ENCODE measurements around the gene LMTK3.
"Not testable (repeated sequence)": the region's sequence is repeated elsewhere in the genome, so short reads cannot be mapped to it uniquely, and the experiment has no call there.

The LMTK3 gene

DNA sequence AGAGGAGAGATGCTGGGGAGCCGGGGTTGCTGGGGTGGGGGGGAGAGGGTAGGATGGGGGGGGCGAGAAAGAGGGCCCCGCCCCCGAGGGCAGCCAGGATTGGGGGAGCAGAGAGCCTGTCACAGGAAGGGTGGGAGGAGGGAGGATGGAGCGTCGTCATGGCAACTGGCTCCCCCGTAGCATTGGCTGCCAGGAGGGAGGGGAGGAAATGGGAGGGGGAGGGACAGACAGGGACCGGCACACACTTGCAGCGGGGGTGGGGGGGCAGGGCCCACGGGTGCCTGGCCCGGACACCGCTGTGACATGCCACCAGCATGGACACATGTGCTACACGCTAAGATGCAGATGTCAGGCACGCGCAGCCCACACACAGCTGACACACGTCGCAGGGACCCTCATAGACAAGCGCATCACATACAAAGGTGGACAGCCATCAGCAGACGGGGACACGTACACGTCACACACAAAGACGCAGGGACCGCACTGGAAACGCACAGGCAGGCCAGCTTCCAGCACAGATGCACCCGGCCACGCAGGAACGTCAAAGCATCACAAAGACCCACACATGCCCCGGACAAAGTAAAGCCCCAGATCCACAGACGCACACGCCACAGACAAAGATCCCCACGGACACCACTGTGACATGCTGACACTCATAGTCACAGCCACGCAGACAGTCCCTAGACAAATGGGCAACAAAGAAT lies at the start of gene LMTK3:
Gene LMTK3 (minus strand): TSS at position 36 of the 704 bp plus-strand sequence. CDS start 259 bp downstream, outside the sequence.
- DNase-seq, result no peak

GRCh38 chr19:48561412-48561811 lies 49.8 kb upstream of the LMTK3 start:
- DNase-seq, result no peak

GRCh38 chr19:48560095-48560530 lies 48.5 kb upstream of the LMTK3 start:
- DNase-seq, result no peak

DNA sequence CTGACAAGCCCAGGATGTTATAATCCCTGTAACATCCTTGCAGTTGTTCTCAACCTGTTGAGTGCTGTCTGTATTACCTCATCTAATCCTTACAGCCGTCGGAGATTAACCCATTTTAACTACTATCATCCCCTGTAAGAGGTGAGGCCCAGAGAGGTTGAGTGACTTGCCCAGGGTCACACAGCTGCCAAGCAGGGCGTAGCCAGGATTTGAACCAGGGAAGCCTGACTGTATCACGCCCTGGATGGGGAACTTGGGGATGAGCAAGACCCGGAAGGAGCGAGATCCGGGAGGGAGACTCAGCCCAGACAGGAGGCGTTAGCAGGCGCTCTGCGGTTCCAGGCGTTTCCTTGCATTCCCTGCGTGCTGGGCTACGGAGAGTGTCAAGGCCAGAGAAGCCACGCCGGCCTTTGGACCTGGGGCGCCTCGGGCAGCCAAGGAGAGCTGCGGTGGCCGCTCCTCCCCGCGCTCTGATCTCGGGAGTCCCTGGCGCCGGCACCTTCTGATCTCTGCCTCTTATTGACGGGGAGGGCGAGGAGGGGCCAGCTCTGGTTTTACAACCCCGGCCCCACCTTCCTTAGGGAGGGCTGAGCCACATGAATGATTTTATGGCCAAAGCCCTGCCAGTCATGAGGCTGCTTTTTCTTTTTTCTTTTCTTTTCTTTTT lies 46.5 kb upstream of the LMTK3 start:
- no peak for DNase-seq

DNA sequence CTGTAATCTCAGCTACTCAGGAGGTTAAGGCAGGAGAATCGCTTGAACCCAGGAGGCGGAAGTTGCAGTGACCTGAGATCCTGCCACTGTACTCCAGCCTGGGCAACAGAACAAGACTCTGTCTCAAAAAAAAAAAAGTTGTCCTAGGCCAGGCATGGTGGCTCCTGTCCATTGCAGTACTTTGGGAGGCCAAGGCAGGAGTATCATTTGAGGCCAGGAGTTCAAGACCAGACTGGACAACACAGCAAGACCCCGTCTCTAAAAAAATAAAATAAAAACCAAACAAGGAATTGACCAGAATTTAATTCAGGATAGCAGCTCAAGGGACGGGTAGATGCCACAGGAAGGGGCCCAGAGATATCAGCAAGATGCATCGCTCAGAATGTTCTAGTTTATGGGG lies 45.2 kb upstream of the LMTK3 start:
- no peak for DNase-seq

DNA sequence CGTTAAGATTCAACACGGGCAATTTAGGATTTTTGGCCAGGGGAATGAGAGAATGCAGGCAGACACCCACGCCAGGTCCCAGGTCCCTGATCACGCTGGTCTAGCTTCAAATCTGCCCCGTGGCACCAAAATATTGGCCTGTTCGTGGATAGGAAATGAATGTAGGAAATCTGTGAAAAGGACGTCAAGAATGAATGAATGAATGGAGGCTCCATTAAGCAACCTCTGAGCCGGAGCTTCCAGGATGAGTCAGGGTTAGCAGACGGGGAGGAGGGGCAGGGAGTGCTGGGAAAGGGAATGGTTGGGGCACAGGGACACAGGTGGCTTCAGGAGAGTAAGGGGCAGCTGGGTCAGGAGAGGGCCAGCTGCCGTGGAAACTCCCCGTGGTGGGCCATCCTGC lies 44.5 kb upstream of the LMTK3 start:
- no peak for DNase-seq

DNA sequence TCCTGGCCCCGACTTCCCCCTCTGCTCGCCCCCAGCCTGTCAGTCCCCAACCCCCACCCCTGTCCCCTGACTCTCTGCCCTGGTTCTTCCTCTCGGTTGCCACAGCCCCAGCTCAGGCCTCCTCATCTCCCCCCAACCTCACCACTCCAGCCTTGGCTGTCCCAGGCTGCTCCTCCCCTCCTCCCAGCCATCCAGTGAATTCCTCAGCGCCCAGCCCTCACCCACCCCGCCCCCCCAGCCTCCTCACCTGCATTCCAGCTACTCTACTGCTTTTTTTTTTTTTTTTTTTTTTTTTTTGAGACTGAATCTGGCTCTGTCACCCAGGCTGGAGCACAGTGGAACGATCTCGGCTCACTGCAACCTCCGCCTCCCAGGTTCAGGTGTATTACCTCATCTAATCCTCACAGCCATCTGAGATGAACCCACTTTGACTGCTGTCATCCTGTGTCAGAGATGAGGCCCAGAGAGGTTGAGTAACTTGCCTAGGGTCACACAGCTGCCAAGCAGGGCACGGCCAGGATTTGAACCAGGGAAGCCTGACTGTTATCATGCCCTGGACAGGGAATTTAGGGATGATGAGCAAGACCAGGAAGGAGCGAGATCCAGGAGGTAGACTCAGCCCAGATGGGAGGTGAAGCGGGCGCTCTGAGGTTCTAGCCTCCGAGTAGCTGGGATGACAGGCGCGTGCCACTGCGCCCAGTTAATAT lies 42.9 kb upstream of the LMTK3 start:
- no peak for DNase-seq

- no peak for DNase-seq
These were observed 42.2 kb upstream of the LMTK3 start for GRCh38 chr19:48553676-48554384.

DNA sequence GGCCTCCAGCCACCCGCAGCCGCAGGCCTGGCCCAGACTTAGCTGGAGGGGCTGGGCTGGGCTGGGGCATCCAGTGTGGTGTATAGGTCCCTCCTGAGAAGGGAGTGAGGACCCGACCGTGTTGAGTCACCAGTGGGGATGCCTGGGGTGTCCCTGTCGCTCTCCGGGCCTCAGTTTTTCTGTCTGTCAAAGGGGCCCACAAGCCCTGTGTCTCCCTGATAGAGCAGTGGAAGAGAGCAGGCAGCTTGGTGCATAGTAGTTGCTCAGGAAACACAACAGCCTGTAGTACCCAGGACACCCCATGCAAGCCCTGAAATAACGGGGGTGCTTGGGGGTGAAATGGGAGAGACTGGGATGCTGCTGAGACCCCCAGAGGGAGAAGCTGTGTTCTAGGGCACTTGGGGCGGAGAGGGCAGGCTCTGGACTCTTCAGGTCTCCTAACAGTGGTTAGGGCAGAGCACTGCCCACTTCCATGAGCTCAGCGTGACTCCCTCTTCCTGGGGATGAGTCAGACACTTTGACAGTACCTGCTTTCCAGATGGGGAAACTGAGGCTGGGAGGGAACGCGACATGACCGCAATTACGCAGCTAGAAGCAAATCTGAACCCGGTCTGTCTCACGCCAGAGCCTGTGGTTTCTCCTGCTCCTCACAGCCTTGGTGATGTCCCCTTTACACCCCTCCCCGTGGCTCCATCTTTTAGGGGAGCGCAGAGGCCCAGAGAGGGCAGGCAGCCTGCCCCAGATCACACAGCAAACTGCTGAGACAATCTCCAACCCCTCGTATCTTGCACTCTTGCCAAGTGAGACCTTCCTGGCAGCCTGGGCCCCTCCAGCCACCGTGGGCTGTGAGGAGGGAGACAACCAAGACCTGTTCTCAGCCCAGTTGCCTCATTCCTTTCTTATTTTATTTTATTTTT lies 41.0 kb upstream of the LMTK3 start:
- DNase-seq, result no peak

- DNase-seq, result no peak
These were observed 40.0 kb upstream of the LMTK3 start, which contains the start of gene SULT2B1 for GRCh38 chr19:48551437-48552302. Gene SULT2B1, plus strand, starts transcription at chr19:48552172. Its CDS starts 81 bp downstream, at chr19:48552253.

GRCh38 chr19:48549380-48549779 lies 37.7 kb upstream of the LMTK3 start:
- DNase-seq, result no peak

DNA sequence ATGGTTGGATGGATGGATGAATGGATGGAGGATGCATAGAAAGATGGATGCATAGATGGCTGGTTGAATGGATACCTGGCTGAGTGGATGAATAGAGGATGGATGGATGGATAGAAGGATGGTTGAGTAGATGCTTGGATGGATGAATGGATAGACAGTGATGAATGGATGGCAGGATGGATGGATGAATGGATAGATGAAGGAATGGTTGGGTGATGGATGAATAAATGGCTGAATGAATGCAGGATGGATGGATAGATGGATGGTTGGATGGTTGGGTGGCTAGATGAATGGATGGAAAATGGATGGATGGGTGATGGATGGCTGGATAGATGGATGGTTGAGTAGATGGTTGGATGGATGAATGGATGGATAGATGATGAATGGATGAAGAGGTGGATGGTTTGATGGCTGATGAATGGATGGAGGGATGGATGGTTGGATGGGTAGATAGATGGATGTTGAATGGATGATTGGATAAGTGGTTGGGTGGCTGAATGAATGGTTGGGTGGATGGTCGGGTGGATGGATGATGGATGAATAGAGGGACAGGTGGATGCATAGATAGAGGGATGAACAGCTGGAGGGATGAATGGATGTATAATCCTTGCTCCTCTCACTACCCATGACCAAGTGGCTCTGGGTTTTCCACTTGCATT lies 36.7 kb upstream of the LMTK3 start:
- no peak for DNase-seq

DNA sequence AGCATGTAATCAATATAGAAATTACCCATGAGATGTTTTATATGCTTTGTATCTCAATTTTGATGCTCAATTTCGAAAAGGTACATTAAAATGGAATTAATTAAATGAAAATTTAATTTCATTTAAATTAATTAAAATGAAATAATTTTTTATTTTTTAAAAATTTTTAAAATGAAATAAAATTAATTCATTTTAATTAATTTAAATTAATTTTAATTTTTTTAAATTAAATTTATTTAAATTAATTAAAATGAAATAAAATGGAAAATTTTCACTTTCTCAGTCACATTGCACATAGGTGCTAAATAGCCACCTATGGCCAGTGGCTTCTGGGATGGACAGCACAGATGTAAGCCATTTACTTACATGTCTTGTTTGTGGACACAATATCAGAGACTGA lies 36.1 kb upstream of the LMTK3 start:
- no peak for DNase-seq

DNA sequence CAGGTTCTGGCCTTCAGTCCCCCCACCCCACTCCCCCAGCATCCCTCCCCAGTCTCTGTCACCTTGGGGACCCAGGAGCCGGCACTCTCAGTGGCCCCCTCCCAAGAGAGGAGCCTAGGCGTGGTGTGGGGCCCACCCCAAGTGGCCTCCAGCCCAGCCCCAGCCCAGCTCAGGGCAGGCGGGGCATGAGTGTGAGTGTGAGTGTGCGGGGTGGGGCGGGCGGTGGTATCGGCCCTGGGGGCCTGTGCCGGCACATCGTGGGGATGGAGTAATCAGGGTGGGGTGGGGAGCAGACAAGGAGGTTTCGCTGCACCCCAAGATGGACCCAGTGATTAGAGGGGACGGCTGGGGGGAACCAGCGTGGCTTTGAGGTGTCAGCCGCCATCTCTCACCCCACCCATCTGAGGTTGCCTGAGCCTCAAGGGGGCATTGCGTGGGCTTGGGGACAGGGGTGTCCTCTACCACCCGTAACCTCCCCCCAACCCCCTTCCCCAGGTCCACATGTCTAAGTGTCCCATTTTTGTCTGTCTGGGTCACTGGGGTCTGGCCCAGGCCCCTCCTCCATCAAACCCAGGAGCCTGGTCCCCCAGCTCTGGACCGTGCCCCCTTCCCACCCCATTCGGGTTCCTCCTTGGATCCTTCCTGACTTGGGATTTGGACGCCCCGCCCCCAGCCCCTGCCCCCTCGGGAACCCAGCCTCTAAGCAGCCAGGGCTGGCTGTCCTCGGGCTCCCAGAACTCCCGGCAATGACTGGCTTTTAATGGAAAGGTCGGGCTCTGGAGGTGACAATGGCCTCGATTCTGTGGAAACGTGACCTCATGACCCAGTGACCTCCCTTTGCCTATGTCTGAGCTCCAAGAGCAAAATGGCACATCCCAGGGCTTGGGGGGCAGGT lies 33.5 kb upstream of the LMTK3 start:
- no peak for DNase-seq

- DNase-seq, result no peak
These were observed 31.6 kb upstream of the LMTK3 start for GRCh38 chr19:48543121-48543710.

- DNase-seq, result no peak
These were observed 30.2 kb upstream of the LMTK3 start for GRCh38 chr19:48541813-48542212.

DNA sequence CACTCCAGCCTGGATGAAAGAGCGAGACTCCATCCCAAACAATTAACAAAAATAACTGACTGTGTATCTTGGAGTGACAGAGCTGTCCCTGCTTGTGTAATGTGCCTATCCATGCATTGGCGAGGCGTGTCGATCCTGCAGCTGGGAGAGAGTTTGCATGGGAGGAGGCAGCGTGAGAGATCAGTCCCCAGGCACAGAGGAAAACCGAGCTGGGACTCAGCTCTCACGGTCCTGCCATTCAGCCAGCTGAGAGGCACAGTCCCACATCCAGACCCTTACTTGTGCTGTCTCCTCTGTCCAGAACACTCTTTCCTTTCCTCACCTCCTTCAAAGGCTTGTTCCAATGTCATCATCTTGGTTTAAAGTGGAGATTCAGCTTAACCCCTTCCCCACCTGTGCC lies 28.5 kb upstream of the LMTK3 start:
- no peak for DNase-seq

- no peak for DNase-seq
These were observed 28.0 kb upstream of the LMTK3 start for GRCh38 chr19:48539503-48540096.

- DNase-seq, result not testable (repeated sequence)
These were observed 26.4 kb upstream of the LMTK3 start for GRCh38 chr19:48538057-48538456.
